Activated T-cell treated with anti-CD3 and anti-CD28 coated beads for 24 hours (primary cell): ENCODE results near the gene PNPLA7.

Experiments
- DNase-seq: peaks from one replicate; pipeline ENCODE4 v3.0.0-alpha.2; 2020; ENCODE audit warnings: low read depth

PNPLA7 gene

GRCh38 chr9:137434498-137435380, 115.5 kb downstream of the PNPLA7 start:
- no peak for DNase-seq

GRCh38 chr9:137433916-137434431, 116.2 kb downstream of the PNPLA7 start:
- no peak for DNase-seq

DNA sequence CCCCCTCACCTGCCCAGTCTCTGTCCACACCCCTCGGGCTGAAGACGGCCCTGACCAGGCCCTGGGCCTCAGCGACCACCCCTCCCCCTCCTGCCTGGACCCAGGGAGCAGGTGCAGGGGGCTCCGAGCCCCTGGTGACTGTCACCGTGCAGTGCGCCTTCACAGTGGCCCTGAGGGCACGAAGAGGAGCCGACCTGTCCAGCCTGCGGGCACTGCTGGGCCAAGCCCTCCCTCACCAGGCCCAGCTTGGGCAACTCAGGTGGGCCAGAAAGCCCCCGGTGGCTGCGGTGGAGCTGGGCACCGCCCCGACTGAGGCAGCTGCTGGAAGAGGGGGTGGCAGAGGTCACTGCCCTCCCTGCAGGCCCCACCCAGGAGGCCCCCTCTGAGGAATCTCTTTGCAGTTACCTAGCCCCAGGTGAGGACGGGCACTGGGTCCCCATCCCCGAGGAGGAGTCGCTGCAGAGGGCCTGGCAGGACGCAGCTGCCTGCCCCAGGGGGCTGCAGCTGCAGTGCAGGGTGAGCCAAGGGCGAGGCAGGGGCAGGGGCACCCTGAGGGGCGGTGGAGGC, 116.8 kb downstream of the PNPLA7 start:
- DNase-seq: no peak

GRCh38 chr9:137432687-137433348, 117.4 kb downstream of the PNPLA7 start:
- DNase-seq: no peak

- DNase-seq: no peak
Observed at GRCh38 chr9:137431416-137431931, 118.7 kb downstream of the PNPLA7 start.

DNA sequence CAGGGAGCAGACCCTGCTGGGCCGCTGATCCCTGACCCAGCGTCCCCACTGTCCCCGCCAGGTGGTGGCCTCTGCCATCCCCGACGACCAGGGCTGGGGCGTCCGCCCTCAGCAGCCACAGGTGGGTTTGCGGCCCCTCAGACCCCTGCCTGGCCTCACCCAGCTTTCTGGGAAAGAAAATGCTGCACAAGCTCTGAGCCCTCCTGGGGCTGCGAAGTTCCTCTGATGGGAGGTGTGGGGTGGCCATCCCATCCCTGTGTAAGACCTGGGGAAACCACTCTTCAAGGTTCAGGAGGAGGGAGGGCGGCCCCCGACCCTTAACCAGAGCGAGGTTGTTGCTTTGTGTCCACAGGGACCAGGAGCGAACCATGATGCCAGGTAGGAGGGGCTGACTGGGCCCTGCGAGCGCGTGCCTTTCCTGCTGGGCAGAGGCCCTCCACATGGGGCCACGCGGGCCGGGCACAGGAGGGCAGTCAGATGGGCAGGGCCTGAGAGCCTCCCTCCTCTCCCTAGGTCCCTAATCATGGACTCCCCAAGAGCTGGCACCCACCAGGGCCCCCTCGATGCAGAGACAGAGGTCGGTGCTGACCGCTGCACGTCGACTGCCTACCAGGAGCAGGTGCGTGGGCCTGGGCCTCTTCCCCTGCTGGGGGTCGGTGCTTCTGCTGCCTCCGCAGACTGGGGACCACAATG, 119.3 kb downstream of the PNPLA7 start:
- DNase-seq: no peak

GRCh38 chr9:137429974-137430722, 120.1 kb downstream of the PNPLA7 start:
- DNase-seq: no peak

GRCh38 chr9:137429546-137429890, 120.7 kb downstream of the PNPLA7 start:
- DNase-seq: no peak

DNA sequence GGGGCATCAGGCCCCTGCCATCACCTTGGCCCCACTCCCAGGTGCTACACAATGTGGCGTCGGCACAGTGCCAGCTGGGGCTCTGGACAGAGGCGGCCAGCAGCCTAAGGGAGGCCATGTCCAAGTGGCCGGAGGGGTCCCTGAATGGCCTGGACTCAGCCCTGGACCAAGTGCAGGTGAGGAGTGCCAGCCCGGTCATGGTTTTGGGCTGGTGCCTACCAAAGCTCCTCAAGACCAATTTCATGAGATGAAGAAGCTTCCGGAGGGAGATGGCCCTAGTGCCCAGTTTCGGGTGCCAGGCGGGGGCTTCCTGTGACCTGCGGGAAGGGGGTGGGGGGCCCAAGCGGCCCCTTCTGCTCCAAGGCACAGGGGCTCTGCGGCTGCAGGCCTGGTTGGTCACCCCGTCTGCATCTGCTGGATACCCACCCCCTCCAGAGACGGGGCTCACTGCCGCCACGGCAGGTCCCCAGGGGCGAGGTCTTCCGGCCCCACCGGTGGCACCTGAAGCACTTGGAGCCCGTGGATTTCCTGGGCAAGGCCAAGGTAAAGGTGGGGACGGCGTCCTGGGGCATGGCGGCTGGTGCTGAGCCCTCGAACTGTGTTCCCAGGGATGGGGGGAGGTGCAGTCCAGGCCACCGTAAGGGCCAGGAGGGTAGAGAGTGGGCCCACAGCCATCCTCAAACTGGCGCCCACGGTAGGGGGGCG, 121.2 kb downstream of the PNPLA7 start:
- no peak for DNase-seq

- no peak for DNase-seq
Observed at GRCh38 chr9:137428311-137428630, 121.9 kb downstream of the PNPLA7 start.

DNA sequence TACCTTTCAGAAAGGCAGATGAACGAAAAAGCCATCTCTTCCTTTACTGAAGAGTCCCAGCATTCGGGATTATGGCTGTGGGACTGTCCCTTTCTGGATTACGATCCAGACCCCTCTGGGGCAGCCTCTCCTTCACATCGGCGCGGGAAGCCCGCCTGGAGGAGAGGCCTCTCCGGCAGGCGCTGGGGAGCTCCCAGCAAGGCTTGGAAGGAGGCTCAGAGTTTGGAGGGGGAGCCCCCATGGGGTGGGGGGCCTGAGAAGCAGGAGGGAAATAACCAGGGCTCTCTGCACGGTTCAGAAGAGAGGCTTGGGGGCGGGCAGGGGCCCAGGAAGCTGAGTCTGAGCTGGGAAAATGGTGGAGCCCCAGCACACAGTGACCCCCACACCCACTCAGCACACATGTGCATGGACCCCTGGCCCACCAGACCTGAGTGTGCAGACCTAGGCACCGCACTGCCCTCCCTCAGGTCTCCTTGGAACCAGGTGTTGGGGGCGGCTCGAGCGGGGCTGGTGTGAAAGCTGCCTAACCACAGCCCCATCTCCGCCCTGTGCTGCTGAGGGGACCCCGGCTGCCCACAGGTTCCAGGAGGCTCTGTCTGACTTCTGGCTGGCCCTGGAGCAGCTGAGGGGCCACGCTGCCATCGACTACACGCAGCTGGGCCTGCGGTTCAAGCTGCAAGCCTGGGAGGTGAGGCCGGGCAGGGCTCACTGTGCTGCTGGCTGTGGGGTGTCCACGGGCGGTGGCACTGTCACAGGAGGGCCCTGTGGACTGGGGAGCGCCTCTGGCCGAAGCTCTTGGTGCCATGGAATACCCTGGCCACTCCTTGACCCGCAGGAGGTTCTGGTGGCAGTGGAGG, 122.5 kb downstream of the PNPLA7 start:
- no peak for DNase-seq

- DNase-seq: no peak
Observed at GRCh38 chr9:137426018-137426681, 124.1 kb downstream of the PNPLA7 start.

DNA sequence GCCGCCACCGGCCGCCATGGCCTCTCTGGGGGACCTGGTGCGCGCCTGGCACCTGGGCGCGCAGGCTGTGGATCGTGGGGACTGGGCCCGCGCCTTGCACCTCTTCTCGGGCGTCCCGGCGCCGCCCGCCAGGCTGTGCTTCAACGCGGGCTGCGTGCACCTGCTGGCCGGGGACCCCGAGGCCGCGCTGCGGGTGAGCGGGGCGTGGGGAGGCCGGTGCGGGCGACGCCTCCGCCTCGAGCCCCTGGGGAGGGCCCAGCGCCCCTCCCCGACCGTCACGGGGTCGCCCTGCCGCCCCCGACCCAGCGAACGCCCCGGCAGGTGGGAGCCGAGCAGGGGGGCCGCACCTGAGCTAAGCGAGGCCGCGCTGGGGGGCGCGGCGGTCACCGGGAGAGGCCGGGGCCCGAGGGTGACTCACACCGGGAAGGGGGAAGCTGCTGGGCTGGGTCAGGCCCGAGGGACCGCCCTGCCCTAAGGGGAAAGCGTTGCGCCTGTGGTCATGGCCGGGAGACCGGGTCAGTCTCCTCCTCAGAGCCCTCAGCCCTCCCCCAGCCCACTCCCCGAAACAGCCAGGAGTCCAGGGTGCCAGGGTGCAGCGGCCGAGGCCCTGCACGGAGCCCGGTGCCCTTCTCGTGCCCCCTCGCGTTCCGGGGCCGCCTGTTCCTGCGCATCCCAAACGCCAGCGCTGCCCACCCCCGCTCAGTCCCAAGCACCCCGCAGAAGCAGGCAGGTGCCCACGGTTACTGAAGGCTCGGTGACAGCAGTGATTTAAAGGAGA, 126.5 kb downstream of the PNPLA7 start:
- DNase-seq: no peak

GRCh38 chr9:137422604-137423513, 127.3 kb downstream of the PNPLA7 start, which contains the start of the genes EXD3 and NOXA1:
EXD3 (minus strand) TSS chr9:137423162; CDS start chr9:137395357, 27,805 bp downstream.
NOXA1 (plus strand) TSS chr9:137423393; CDS start chr9:137423530, 137 bp downstream.
- peak; percentile 91 for DNase-seq

- DNase-seq: no peak
Observed at GRCh38 chr9:137421838-137422603, 128.2 kb downstream of the PNPLA7 start.
